Retinal pigment epithelial cell (primary cell): ENCODE measurements around the gene C19orf53.

Experiments
- DNase-seq: peaks from one replicate; pipeline ENCODE4 v3.0.0-alpha.2; 2010; ENCODE audit warnings: low read depth
- H3K4me3 ChIP-seq: 2 replicates; pipeline ENCODE4 v1.5.1; 2011; ENCODE audit warnings: mild to moderate bottlenecking, low read length, control low read depth, moderate library complexity
- CTCF ChIP-seq: conservative IDR thresholded peaks from 2 replicates; pipeline ENCODE4 v1.5.1; 2011; ENCODE audit warnings: low read depth, low read length, control low read depth, inconsistent platforms

The C19orf53 gene

GRCh38 chr19:13817615-13818371 is 43.5 kb downstream of the C19orf53 start:
- no peak overlapping the region for H3K4me3 ChIP-seq
- TF ChIP-seq CTCF: no peak
- DNase-seq: no peak

- no peak for DNase-seq
- H3K4me3 ChIP-seq: no peak overlapping the region
- no peak for TF ChIP-seq CTCF
These were observed 45.0 kb downstream of the C19orf53 start for GRCh38 chr19:13819238-13819637.

GRCh38 chr19:13821292-13821691 is 47.0 kb downstream of the C19orf53 start:
- DNase-seq: no peak
- TF ChIP-seq CTCF: no peak
- no peak overlapping the region for H3K4me3 ChIP-seq

GRCh38 chr19:13823256-13823655 is 49.0 kb downstream of the C19orf53 start:
- no peak for TF ChIP-seq CTCF
- no peak for DNase-seq
- no peak overlapping the region for H3K4me3 ChIP-seq

GRCh38 chr19:13823901-13824300 is 49.6 kb downstream of the C19orf53 start:
- DNase-seq: no peak
- no peak overlapping the region for H3K4me3 ChIP-seq
- no peak for TF ChIP-seq CTCF

- TF ChIP-seq CTCF: no peak
- H3K4me3 ChIP-seq: no peak overlapping the region
- no peak for DNase-seq
These were observed 50.4 kb downstream of the C19orf53 start for GRCh38 chr19:13824703-13825102.
